GM18868 (cell line): ENCODE measurements around the gene PEX12.
"Not testable (repeated sequence)": the region's sequence is repeated elsewhere in the genome, so short reads cannot be mapped to it uniquely, and the experiment has no call there.

Experiments
- ATAC-seq: cut with Tn5 transposase; IDR thresholded peaks from one replicate; pipeline ENCODE4 v1.9.1; 2021; ENCODE audit warnings: mild to moderate bottlenecking, moderate library complexity; ENCODE audit not compliant: unreplicated experiment

Gene PEX12

GRCh38 chr17:35537601-35538141 lies 40.7 kb downstream of the PEX12 start, which contains the start of gene SLFN12L:
Gene SLFN12L, minus strand, starts transcription at chr17:35537678. Its CDS starts 15,314 bp downstream, at chr17:35522364.
- ATAC-seq = no peak

GRCh38 chr17:35536664-35537171 lies 41.7 kb downstream of the PEX12 start:
- no peak for ATAC-seq

- ATAC-seq = not testable (repeated sequence)
Measured at GRCh38 chr17:35535406-35535805, 43.0 kb downstream of the PEX12 start.

- ATAC-seq = no peak
Measured at GRCh38 chr17:35534576-35535093, 43.7 kb downstream of the PEX12 start.

- no peak for ATAC-seq
Measured at GRCh38 chr17:35531160-35531559, 47.2 kb downstream of the PEX12 start.

- no peak for ATAC-seq
Measured at GRCh38 chr17:35529866-35530265, 48.5 kb downstream of the PEX12 start.

GRCh38 chr17:35529326-35529725 lies 49.0 kb downstream of the PEX12 start:
- ATAC-seq = not testable (repeated sequence)
